Adrenal gland (tissue), 5 donors: ENCODE data around the gene ANK2.

Source experiments
- POLR2A ChIP-seq, 2 donors: fragments of 450-650 bp; IDR thresholded peaks; one replicate each; pipeline ENCODE4 v1.6.1; 2017; ENCODE audit warnings: antibody characterized with exemption in 2 of 2, mild to moderate bottlenecking in 2 of 2, moderate library complexity in 1 of 2
- TF ChIP-seq, protein P1 (sequence below), 6 experiments: fragments of 450-650 bp in 4 of 6; fragments of 200-600 bp in 2 of 6; sonication (generic) in 1 of 6; IDR thresholded peaks; 1 replicate in 5 of 6; 2 replicates in 1 of 6; pipeline versions ENCODE4 v1.5.1 to v1.8.0; 2016 to 2021; ENCODE audit warnings: antibody characterized with exemption in 6 of 6, mild to moderate bottlenecking in 2 of 6, moderate library complexity in 1 of 6
- donor health status: DM: no; HTN: no; CAD: no.

DNA sequence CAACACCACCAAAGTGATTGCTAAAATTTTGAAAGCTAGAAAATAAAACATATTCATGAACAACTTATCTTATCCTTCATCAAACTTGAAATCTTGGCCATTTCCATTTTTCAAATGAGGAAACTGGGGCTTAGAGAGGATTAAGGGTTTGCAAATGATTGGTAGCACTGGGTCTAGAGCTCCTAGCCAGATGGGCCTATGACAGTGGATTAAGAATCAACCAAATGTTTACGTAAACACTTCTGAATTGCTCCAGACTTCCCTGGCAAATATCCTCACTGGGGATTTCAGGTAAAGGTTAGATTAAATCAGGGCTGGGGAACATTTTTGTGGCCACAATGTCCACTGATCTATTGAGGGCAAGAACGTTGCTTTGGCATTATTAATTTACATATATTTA lies 241.2 kb downstream of the ANK2 start:
- TF ChIP-seq, protein P1, sequence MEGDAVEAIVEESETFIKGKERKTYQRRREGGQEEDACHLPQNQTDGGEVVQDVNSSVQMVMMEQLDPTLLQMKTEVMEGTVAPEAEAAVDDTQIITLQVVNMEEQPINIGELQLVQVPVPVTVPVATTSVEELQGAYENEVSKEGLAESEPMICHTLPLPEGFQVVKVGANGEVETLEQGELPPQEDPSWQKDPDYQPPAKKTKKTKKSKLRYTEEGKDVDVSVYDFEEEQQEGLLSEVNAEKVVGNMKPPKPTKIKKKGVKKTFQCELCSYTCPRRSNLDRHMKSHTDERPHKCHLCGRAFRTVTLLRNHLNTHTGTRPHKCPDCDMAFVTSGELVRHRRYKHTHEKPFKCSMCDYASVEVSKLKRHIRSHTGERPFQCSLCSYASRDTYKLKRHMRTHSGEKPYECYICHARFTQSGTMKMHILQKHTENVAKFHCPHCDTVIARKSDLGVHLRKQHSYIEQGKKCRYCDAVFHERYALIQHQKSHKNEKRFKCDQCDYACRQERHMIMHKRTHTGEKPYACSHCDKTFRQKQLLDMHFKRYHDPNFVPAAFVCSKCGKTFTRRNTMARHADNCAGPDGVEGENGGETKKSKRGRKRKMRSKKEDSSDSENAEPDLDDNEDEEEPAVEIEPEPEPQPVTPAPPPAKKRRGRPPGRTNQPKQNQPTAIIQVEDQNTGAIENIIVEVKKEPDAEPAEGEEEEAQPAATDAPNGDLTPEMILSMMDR (IDR thresholded peaks at IDR 0.05), result no peak
- TF ChIP-seq POLR2A (IDR thresholded peaks at IDR 0.05), result no peak
